ENCODE data around the gene MSI2.

DNA sequence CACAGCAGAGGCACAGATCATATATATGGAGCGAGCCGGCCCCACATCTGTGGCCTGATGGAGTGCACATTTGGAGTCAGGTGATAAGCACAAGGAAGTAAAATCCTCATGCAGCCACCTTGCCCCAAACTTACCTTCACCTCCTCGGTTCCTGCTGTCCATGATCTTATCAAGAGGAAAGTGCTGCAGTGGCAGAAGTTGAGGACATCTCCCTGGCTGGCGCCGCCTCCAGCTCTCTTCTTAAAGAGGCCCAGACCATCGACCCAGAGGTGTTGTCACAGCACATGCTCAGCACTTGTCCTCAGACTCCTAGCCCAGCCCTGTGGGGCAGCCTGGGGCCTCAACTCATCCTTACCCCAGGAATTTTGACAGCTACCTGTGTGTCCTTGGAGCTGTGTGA, 276.2 kb downstream of the MSI2 start:
- no peak for TF ChIP-seq ZNF274 (IDR thresholded peaks at IDR 0.05; ENCODE audit: low read depth, low read length)
- TF ChIP-seq YY1 (IDR thresholded peaks at IDR 0.05; ENCODE audit: insufficient read depth, insufficient read length): no peak
